Common myeloid progenitor, CD34-positive (primary cell): ENCODE data around the gene DEPDC1B.
"Not testable (repeated sequence)": the region's sequence is repeated elsewhere in the genome, so short reads cannot be mapped to it uniquely, and the experiment has no call there.

Experiments used
- CTCF ChIA-PET: fragments of 350-600 bp; sonication (Branson Sonifier 250); formaldehyde crosslinking; loops from one replicate; lab custom pipeline; 2021; ENCODE audit warnings: antibody characterized with exemption; lab: Charles Lee
- POLR2A ChIA-PET: fragments of 350-600 bp; sonication (Branson Sonifier 250); formaldehyde crosslinking; loops from one replicate; lab custom pipeline; 2021; ENCODE audit warnings: antibody characterized with exemption; lab: Charles Lee
- DNase-seq, 3 donors: peaks; one replicate each; pipeline versions ENCODE4 v3.0.0 to v3.0.0-alpha.2; 2013
- H3K27ac ChIP-seq, 2 experiments: 1 replicate in 1 of 2; 2 replicates in 1 of 2; pipeline ENCODE4 v1.7.0; 2013; ENCODE audit warnings: inconsistent platforms in 2 of 2, low read length in 2 of 2, mild to moderate bottlenecking in 2 of 2, low read depth in 1 of 2, moderate library complexity in 1 of 2; ENCODE audit not compliant: severe bottlenecking in 2 of 2, insufficient read depth in 1 of 2, poor library complexity in 1 of 2
- H3K27me3 ChIP-seq, 5 experiments: replicated peaks in 2 of 5; 1 replicate in 3 of 5; 2 replicates in 2 of 5; pipeline versions ENCODE4 v1.6.1 to v1.7.0; 2013; ENCODE audit warnings: low read length in 4 of 5, mild to moderate bottlenecking in 2 of 5, moderate library complexity in 2 of 5, inconsistent platforms in 1 of 5; ENCODE audit not compliant: insufficient read depth in 5 of 5, control insufficient read depth in 4 of 5
- H3K36me3 ChIP-seq, 4 experiments: 1 replicate in 2 of 4; 2 replicates in 2 of 4; pipeline versions ENCODE4 v1.6.1 to v1.7.0; 2013; ENCODE audit warnings: low read length in 3 of 4, control low read depth in 1 of 4, mild to moderate bottlenecking in 1 of 4; ENCODE audit not compliant: control insufficient read depth in 4 of 4, insufficient read depth in 4 of 4
- H3K4me1 ChIP-seq, 4 experiments: 1 replicate in 3 of 4; 2 replicates in 1 of 4; pipeline versions ENCODE4 v1.6.1 to v1.7.1; 2013; ENCODE audit warnings: low read length in 3 of 4, mild to moderate bottlenecking in 3 of 4, control low read depth in 1 of 4, inconsistent platforms in 1 of 4, moderate library complexity in 1 of 4; ENCODE audit not compliant: control insufficient read depth in 4 of 4, insufficient read depth in 4 of 4; ENCODE audit errors: control extremely low read depth in 1 of 4
- H3K4me3 ChIP-seq, 7 experiments: 1 replicate in 4 of 7; 2 replicates in 3 of 7; pipeline versions ENCODE4 v1.5.1 to v1.7.0; 2013; ENCODE audit warnings: mild to moderate bottlenecking in 7 of 7, low read length in 6 of 7, moderate library complexity in 6 of 7, inconsistent platforms in 2 of 7, low read depth in 2 of 7, control low read depth in 1 of 7; ENCODE audit not compliant: insufficient read depth in 4 of 7, control insufficient read depth in 1 of 7; ENCODE audit errors: extremely low read depth in 1 of 7
- H3K9me3 ChIP-seq, 5 experiments: 1 replicate in 4 of 5; 2 replicates in 1 of 5; pipeline versions ENCODE4 v1.6.1 to v1.7.1; 2013; ENCODE audit warnings: low read length in 4 of 5, mild to moderate bottlenecking in 2 of 5, inconsistent platforms in 1 of 5, low read depth in 1 of 5, moderate library complexity in 1 of 5; ENCODE audit not compliant: control insufficient read depth in 4 of 5, insufficient read depth in 2 of 5; ENCODE audit errors: control extremely low read depth in 1 of 5
- WGBS: methylation state at CpG from one replicate; pipeline ENCODE4 v1.1.5; 2013; ENCODE audit not compliant: insufficient coverage; 5-methylcytosine and 5-hydroxymethylcytosine counted together

Gene DEPDC1B

DNA sequence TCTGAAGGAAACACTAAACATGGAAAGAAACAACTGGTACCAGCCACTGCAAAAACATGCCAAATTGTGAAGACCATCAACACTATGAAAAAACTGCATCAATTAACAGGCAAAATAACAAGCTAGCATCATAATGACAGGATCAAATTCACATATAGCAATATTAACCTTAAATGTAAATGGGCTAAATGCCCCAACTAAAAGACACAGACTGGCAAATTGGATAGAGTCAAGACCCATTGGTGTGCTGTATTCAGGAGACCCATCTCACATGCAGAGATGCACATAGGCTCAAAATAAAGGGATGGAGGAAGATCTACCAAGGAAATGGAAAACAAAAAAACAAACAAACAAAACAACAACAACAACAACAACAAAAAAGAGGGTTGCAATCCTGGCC, 30.9 kb upstream of the DEPDC1B start:
- DNase-seq, H3K9me3 ChIP-seq, POLR2A ChIA-PET, H3K4me1 ChIP-seq, H3K36me3 ChIP-seq, H3K27ac ChIP-seq, CTCF ChIA-PET, H3K27me3 ChIP-seq, H3K4me3 ChIP-seq: not testable (repeated sequence)

DNA sequence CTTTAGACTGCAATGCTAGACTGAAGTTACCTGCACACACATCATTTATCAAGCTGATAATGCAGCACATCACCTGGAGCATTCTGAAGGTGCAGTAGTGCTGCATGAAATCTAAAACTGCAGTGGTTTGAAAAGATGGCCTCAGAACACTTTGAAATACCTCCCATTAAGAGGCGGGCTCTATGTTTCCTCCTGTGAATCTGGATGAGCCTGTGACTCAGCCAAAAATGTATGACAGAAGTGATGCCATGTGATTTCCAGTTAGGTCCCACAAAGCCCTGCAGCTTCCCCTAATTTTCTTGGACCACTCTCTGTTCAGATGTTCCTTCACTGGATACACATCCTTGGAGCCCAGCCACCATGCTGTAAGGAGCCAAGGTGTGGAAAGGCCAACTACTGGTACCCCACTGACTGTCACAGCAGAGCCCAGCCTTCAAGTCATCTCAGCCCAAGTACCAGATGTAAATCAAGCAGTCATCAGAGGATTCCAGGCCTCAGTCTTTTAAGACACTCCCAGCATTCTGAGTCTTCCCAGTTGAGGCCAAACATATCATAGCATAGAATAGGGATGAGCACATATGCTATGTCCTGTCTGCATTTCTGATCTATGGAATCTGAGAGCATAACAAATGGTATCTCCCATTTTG, 27.2 kb upstream of the DEPDC1B start:
- WGBS = 100% methylated on average over 1 of the region's 1 CpG
- H3K4me3 ChIP-seq = no peak overlapping the region
- peak in 2 of 3 donors; percentile 14 to 23 for DNase-seq
- H3K27me3 ChIP-seq = no peaks in the 10 kb centered on the region
- peaks cover 0 to 3% (median 0%) of the 10 kb centered on the region in 4 experiments for H3K36me3 ChIP-seq
- H3K27ac ChIP-seq = no peak overlapping the region
- no peaks in the 10 kb centered on the region for H3K4me1 ChIP-seq
- no peaks in the 10 kb centered on the region for H3K9me3 ChIP-seq
- ChIA-PET CTCF (interaction anchor here (1.2 kb wide), 1 partner anchor 8 kb away, joined by 3 read pairs; no protein-coding TSS in a partner anchor), POLR2A (no interaction called here)

DNA sequence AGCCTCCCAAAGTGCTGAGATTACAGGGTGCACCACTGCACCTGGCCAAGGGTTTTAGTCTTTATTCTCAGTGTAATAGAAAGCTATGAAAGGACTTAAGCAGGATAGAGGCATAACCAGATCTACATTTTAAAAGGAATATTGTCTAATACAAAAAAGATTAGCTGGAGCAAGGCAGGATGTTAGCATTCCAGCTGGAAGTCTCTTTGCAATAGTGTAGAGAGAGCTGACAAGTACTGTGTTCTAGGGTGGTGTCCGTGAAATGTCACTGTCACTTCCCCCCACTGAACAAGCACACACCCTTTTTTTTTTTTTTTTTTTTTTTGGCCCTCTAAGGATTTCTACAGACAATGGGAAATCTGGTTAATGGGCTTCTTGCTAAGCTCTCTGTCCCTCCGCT, 24.2 kb upstream of the DEPDC1B start:
- Histone ChIP-seq H3K9me3 (no peaks in the 10 kb centered on the region), H3K36me3 (no peaks in the 10 kb centered on the region), H3K27me3 (no peaks in the 10 kb centered on the region), H3K4me3 (no peak overlapping the region), H3K4me1 (no peaks in the 10 kb centered on the region), H3K27ac (no peak overlapping the region)
- no CpG with 5 or more reads among the region's 2 CpGs for WGBS
- ChIA-PET CTCF (no interaction called here), POLR2A (interaction anchor here (0.7 kb wide), 1 partner anchor 1030 kb away, joined by 4 read pairs; no protein-coding TSS in a partner anchor)
- no peak for DNase-seq

DNA sequence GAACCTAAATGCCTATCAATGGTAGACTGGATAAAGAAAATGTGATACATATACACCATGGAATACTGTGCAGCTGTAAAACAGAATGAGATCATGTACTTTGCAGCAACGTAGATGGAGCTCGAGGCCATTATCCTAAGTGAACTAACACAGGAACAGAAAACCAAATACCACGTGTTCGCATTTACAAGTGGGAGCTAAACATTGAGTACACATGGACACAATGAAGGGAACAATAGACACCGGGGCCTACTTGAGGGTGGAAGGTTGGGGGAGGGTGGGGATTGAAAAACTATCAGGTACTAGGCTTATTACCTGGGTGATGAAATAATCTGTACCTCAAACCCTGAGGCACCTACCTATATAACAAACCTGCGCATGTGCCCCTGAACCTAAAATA, 22.4 kb upstream of the DEPDC1B start:
- Histone ChIP-seq H3K9me3 (no peaks in the 10 kb centered on the region), H3K27me3 (no peaks in the 10 kb centered on the region), H3K4me1 (no peaks in the 10 kb centered on the region), H3K4me3 (no peak overlapping the region), H3K27ac (no peak overlapping the region), H3K36me3 (no peaks in the 10 kb centered on the region)
- ChIA-PET CTCF (no interaction called here), POLR2A (no interaction called here)
- 100% methylated on average over 4 of the region's 6 CpGs for WGBS
- DNase-seq = no peak

DNA sequence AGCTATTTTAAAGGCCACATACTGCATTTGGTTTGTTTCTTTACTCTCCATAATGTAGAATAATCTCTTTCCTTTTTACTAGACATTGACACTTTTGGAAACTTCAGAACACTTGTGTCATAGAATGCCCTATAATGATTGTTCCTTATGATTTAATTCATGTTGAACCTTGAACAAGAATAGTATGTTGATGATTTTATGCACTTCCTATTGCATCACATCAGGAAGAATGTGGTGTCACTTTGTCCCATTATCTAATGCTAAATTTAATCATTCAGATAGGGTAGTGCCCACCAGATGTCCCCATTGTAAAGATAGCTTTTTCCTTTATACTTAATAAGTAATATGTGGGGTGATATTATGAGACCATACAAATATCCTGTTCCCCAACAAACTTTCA, 19.4 kb upstream of the DEPDC1B start:
- ChIA-PET CTCF (interaction anchor here (1.3 to 1.6 kb wide), 3 partner anchors 8 to 72 kb away, joined by 3 to 4 read pairs (median 4); partner anchors contain the start of gene DEPDC1B), POLR2A (no interaction called here)
- H3K36me3 ChIP-seq = no peaks in the 10 kb centered on the region
- no peak overlapping the region for H3K4me3 ChIP-seq
- DNase-seq = peak; percentile 6 to 8 (median 7)
- H3K27ac ChIP-seq = no peak overlapping the region
- H3K9me3 ChIP-seq = peaks cover under 1 to 7% (median 2%) of the 10 kb centered on the region in 5 experiments
- no peaks in the 10 kb centered on the region for H3K4me1 ChIP-seq
- no peaks in the 10 kb centered on the region for H3K27me3 ChIP-seq

DNA sequence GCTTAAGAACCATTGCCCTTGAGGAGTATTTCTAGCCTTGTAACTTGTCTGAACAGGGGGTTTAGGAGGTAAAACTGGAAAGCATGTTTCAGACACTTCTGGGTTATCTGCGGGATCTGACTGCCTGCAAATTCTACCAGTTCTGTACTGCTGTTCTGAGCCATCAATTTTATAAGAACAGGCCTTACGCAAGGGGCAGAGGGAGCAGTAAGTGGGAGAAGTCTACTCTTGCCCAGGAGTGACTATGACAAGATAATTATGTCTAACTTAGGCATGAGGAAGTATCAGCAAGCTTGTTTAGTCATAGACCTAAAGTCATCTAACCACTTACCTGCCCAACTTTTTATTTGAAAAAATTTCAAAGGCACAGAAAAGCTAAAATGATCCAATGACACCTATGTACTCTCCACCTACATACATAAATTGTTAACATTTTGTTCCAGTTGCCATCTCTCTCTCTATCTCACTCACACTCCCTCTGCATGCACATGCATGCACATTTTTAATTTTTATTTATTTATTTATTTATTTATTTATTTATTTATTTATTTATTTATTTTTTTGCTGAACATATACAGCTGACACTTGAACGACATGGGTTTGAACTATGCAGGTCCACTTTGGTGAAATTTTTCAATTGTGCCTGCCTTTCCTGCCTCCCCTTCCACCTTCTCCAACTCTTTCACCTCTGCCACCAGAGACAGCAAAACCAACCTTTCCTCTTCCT, 18.4 kb upstream of the DEPDC1B start:
- no peaks in the 10 kb centered on the region for H3K36me3 ChIP-seq
- DNase-seq = no peak
- H3K9me3 ChIP-seq = peaks cover 1 to 7% (median 2%) of the 10 kb centered on the region in 5 experiments
- ChIA-PET POLR2A (no interaction called here), CTCF (interaction anchor here (0.8 to 1.6 kb wide), 8 partner anchors 9 to 73 kb away, joined by 3 to 4 read pairs (median 3); partner anchors contain the start of gene DEPDC1B)
- H3K27me3 ChIP-seq = no peaks in the 10 kb centered on the region
- no peaks in the 10 kb centered on the region for H3K4me1 ChIP-seq
- no peak overlapping the region for H3K27ac ChIP-seq
- 94% methylated on average over 3 of the region's 3 CpGs for WGBS
- no peak overlapping the region for H3K4me3 ChIP-seq

DNA sequence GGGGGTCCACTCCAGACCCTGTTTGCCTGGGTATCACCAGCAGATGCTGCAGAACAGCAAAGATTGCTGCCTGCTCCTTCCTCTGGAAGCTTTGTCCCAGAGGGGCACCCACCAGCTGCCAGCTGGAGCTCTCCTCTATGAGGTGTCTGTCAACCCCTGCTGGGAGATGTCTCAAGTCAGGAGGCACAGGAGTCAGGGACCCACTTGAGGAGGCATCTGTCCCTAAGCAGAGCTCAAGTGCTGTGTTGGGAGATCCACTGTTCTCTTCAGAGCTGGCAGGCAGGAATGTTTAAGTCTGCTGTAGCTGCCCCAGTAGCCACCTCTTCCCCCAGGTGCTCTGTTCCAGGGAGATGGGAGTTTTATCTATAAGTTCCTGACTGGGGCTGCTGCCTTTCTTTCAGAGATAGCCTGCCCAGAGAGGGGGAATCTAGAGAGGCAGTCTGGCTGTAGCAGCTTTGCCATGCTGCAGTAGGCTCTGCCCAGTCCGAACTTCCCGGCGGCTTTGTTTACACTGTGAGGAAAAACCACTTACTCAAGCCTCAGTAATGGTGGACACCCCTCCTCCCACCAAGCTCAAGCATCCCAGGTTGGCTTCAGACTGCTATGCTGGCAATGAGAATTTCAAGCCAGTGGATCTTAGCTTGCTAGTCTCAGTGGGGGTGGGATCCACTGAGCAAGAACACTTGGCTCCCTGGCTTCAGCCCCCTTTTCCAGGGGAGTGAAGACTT, 15.4 kb upstream of the DEPDC1B start:
- H3K27ac ChIP-seq, POLR2A ChIA-PET, H3K9me3 ChIP-seq, DNase-seq, CTCF ChIA-PET, H3K27me3 ChIP-seq, H3K4me3 ChIP-seq, H3K4me1 ChIP-seq, H3K36me3 ChIP-seq: not testable (repeated sequence)
- WGBS = 100% methylated on average over 3 of the region's 3 CpGs
